Stimulated activated CD8-positive, alpha-beta memory T cell treated with anti-CD3 and anti-CD28 coated beads, Interleukin-4, amount 100 ng/mL, for 1 hour (primary cell): ENCODE data around the gene MAGI2.
"Not testable (repeated sequence)": the region's sequence is repeated elsewhere in the genome, so short reads cannot be mapped to it uniquely, and the experiment has no call there.

Source experiments
- DNase-seq, 2 donors: peaks; one replicate each; pipeline ENCODE4 v3.0.0-alpha.2; 2020; ENCODE audit warnings: low read depth in 2 of 2, low spot score in 1 of 2

Gene MAGI2

GRCh38 chr7:78019447-78020135, 1433.9 kb downstream of the MAGI2 start:
- DNase-seq = peak in 1 of 2 donors; percentile 21

- no peak for DNase-seq
These were observed 1434.6 kb downstream of the MAGI2 start for GRCh38 chr7:78018641-78019446.

GRCh38 chr7:78017591-78018100, 1435.8 kb downstream of the MAGI2 start:
- no peak for DNase-seq

GRCh38 chr7:78015574-78016260, 1437.8 kb downstream of the MAGI2 start:
- no peak for DNase-seq

GRCh38 chr7:78014401-78014800, 1439.1 kb downstream of the MAGI2 start:
- DNase-seq = no peak

GRCh38 chr7:78013386-78013785, 1440.1 kb downstream of the MAGI2 start:
- DNase-seq = no peak

- DNase-seq = no peak
These were observed 1441.8 kb downstream of the MAGI2 start for GRCh38 chr7:78011642-78012041.

GRCh38 chr7:78007231-78007630, 1446.2 kb downstream of the MAGI2 start:
- DNase-seq = no peak

GRCh38 chr7:78006063-78006755, 1447.3 kb downstream of the MAGI2 start:
- no peak for DNase-seq

GRCh38 chr7:78002715-78003114, 1450.8 kb downstream of the MAGI2 start:
- no peak for DNase-seq

GRCh38 chr7:78002021-78002420, 1451.4 kb downstream of the MAGI2 start:
- DNase-seq = no peak

GRCh38 chr7:77999168-77999567, 1454.3 kb downstream of the MAGI2 start:
- DNase-seq = not testable (repeated sequence)

- DNase-seq = no peak
These were observed 1457.8 kb downstream of the MAGI2 start for GRCh38 chr7:77995717-77996116.

- no peak for DNase-seq
These were observed 1459.6 kb downstream of the MAGI2 start for GRCh38 chr7:77993838-77994237.

GRCh38 chr7:77991656-77992055, 1461.8 kb downstream of the MAGI2 start:
- DNase-seq = no peak

GRCh38 chr7:77989981-77990566, 1463.4 kb downstream of the MAGI2 start:
- DNase-seq = no peak

- no peak for DNase-seq
These were observed 1467.5 kb downstream of the MAGI2 start for GRCh38 chr7:77985974-77986339.

- no peak for DNase-seq
These were observed 1468.1 kb downstream of the MAGI2 start for GRCh38 chr7:77985232-77985973.

- DNase-seq = no peak
These were observed 1469.5 kb downstream of the MAGI2 start for GRCh38 chr7:77983973-77984372.

GRCh38 chr7:77982926-77983550, 1470.4 kb downstream of the MAGI2 start:
- DNase-seq = no peak
